ENCODE data around the gene YAF2. TPM values are rescaled to one million over a fixed set of nuclear protein-coding genes. Genes with fewer than 3 reads are reported as not detected.

The YAF2 gene
- total RNA-seq, 4 donors from 2014 or later = 8.7 to 17.8 (median 15.2) TPM

DNA sequence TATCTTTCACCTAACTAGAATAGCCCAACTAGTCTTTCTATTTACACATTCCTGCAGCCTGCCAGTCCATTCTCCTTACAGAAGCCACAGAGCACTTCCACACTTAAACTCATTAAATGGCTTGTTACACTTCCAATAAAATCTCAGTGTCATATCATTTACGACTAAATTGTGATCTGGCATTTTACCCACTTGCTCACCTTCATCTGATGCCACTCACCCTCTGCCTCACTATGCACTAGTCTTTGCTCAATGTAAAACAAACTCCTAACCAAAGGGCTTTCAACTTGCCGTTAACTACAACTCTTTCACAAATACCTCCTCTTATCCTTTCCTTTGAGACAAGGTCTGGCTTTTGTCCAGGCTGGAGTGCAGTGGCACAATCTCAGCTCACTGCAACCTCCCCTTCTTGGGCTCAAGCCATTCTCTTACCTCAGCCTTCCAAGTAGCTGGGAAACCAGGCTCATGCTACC is 24.1 kb downstream of the YAF2 start:
- TF ChIP-seq POLR2A (IDR thresholded peaks at IDR 0.05) = no peak
- no peak for TF ChIP-seq CTCF (IDR thresholded peaks at IDR 0.05)
- H3K4me3 ChIP-seq (ENCODE audit: low read depth, poor library complexity, severe bottlenecking) = no peak overlapping the region
- WGBS, 2 donors = 41 to 56% methylated on average over 2 of the region's 2 CpGs
- intact Hi-C loops (cut with DNase I; ENCODE audit: low total_unique reads) = no loop called here
- DNase-seq (ENCODE audit: low spot score in 2 of 2) = no peak

DNA sequence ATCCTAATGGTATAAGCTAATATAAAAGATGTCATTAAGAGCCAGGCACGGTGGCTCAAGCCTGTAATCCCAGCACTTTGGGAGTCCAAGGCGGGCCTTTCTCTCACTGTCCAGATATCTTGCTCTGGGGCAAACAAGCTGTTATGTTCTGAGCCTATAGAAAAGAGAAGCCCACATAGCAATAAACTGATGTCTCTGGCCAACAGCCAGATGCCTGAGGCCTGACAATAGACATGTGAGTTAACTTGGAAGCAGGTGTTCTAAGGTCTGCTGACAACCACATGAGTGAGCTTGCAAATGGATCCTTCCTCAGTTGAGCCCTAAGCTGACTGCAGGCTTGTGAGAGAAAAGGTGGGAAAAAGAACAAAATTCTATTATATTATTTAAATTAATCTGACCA is 25.0 kb downstream of the YAF2 start:
- WGBS, 2 donors = 72 to 80% methylated on average over 2 of the region's 2 CpGs
- no peak for DNase-seq (ENCODE audit: low spot score in 2 of 2)
- no peak overlapping the region for H3K4me3 ChIP-seq (ENCODE audit: low read depth, poor library complexity, severe bottlenecking)
- intact Hi-C loops (cut with DNase I; ENCODE audit: low total_unique reads) = no loop called here
- TF ChIP-seq CTCF (IDR thresholded peaks at IDR 0.05) (no peak), POLR2A (IDR thresholded peaks at IDR 0.05) (no peak)

DNA sequence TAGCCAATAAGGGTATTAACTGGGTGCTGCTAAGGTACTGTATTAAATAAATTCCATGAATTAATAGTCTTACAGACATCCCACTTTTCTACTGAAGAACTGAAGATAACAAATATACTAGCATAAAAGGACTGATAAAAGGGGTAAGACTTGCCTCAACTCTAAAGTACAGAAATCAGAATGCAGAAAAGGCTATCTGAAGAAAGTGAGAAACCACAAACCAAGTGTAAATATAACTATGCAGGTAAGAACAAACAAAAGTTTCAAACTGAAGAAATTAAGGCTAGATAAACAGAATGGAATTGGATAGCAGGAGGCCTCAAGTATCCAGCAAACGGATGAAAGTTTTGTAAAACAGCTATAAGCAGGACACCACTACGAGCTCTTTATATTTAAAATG is 29.5 kb downstream of the YAF2 start:
- TF ChIP-seq POLR2A (IDR thresholded peaks at IDR 0.05) = no peak
- H3K4me3 ChIP-seq (ENCODE audit: low read depth, poor library complexity, severe bottlenecking) = no peak overlapping the region
- no peak for DNase-seq (ENCODE audit: low spot score in 2 of 2)
- WGBS, 2 donors = 98 to 100% methylated on average over 2 of the region's 2 CpGs
- intact Hi-C loops (cut with DNase I; ENCODE audit: low total_unique reads) = no loop called here

GRCh38 chr12:42204819-42205218 is 33.2 kb downstream of the YAF2 start:
- no peak for TF ChIP-seq POLR2A (IDR thresholded peaks at IDR 0.05)
- no peak for TF ChIP-seq CTCF (IDR thresholded peaks at IDR 0.05)
- H3K4me3 ChIP-seq (ENCODE audit: low read depth, poor library complexity, severe bottlenecking) = no peak overlapping the region
- 95 to 98% methylated on average over 1 of the region's 1 CpG for WGBS, 2 donors
- intact Hi-C loops (cut with DNase I; ENCODE audit: low total_unique reads) = no loop called here
- no peak for DNase-seq (ENCODE audit: low spot score in 2 of 2)

GRCh38 chr12:42204362-42204761 is 33.7 kb downstream of the YAF2 start:
- 92 to 95% methylated on average over 1 of the region's 1 CpG for WGBS, 2 donors
- DNase-seq (ENCODE audit: low spot score in 2 of 2) = no peak
- no peak for TF ChIP-seq POLR2A (IDR thresholded peaks at IDR 0.05)
- TF ChIP-seq CTCF (IDR thresholded peaks at IDR 0.05) = no peak
- intact Hi-C loops (cut with DNase I; ENCODE audit: low total_unique reads) = no loop called here
- H3K4me3 ChIP-seq (ENCODE audit: low read depth, poor library complexity, severe bottlenecking) = no peak overlapping the region

- TF ChIP-seq POLR2A (IDR thresholded peaks at IDR 0.05) = no peak
- TF ChIP-seq CTCF (IDR thresholded peaks at IDR 0.05) = no peak
- DNase-seq (ENCODE audit: low spot score in 2 of 2) = no peak
- intact Hi-C loops (cut with DNase I; ENCODE audit: low total_unique reads) = no loop called here
- WGBS, 2 donors = 91 to 95% methylated on average over 2 of the region's 2 CpGs
- no peak overlapping the region for H3K4me3 ChIP-seq (ENCODE audit: low read depth, poor library complexity, severe bottlenecking)
Measured at GRCh38 chr12:42201063-42201462, 37.0 kb downstream of the YAF2 start.
